Heart left ventricle (tissue), 13 donors: ENCODE results near the gene ZNF565.

Source experiments
- CTCF ChIP-seq, 12 donors: fragments of 200-600 bp; sonication (generic) in 4 of 12; IDR thresholded peaks; one replicate each; pipeline versions ENCODE4 v1.5.0 to v1.8.0; 2018 to 2022; ENCODE audit warnings: antibody characterized with exemption in 12 of 12, mild to moderate bottlenecking in 5 of 12
- POLR2A ChIP-seq, 2 donors: fragments of 450-650 bp; IDR thresholded peaks; one replicate each; pipeline ENCODE4 v1.6.1; 2017; ENCODE audit warnings: antibody characterized with exemption in 2 of 2, mild to moderate bottlenecking in 2 of 2, moderate library complexity in 2 of 2
- donor health status: ischemic (EF 13 %, LVEDD 7.1; RV severe dilation, severe dysfunction).
- donor health status: DM: no; HTN: yes; CAD: no.
- donor health status: DM: no; HTN: no; CAD: no.
- donor health status: ischemic (EF 25% LVEDD 6.9; RV normal size, moderate dysfunction).
- donor health status: ischemic (EF 25% LVEDD 5.7; RV mildly dilated, moderate dysfunction).
- donor health status: ischemic (EF 35%, LVEDD 5.7; RV mildly dilated, moderate dysfunction).
- donor health status: nonischemic (EF 11% LVEDD 7.7; RV severe dilation, severe dysfunction).
- donor health status: DM: yes; HTN: yes; CAD: no.
- donor health status: PGD.
- donor health status: ischemic (EF 29% LVEDD 5.4; RV normal size, mild dysfunction).
- donor health status: nonischemic (EF 23%, LVEDD 6.1; RV moderate dilation, normal function).

- TF ChIP-seq CTCF (IDR thresholded peaks at IDR 0.05) (no peak), POLR2A (IDR thresholded peaks at IDR 0.05) (no peak)
These were observed 31.2 kb downstream of the ZNF565 start for GRCh38 chr19:36183245-36183628.
